ENCODE results near the gene CAPSL.

Gene CAPSL

DNA sequence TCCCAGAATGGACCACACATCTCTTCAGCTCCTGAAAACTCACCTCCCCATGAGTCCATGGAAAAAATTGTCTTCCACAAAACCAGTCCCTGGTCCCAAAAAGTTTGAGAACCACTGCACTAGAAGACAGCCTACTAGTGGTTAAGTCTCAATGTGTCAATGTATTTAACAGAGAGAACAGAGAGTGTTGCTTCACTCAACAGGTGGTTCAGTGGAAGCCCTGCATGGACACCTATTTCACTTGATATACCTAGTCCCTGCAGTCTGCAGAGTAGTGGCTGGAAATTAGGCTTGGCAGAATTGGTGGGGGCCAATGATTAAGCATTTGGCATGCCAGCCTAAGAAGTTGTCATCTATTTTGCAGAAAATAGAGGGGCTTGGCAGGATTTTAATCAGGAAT is 58.8 kb downstream of the CAPSL start:
- DNase-seq (ENCODE audit: low spot score) = no peak
- no peak for TF ChIP-seq CTCF (IDR thresholded peaks at IDR 0.05; ENCODE audit: borderline replicate concordance, control extremely low read depth, extremely low read depth, insufficient read depth, missing control alignments)
- in situ Hi-C loops (cut with MboI; ENCODE audit: low sequenced_read_pairs, unreplicated experiment) = no loop called here

DNA sequence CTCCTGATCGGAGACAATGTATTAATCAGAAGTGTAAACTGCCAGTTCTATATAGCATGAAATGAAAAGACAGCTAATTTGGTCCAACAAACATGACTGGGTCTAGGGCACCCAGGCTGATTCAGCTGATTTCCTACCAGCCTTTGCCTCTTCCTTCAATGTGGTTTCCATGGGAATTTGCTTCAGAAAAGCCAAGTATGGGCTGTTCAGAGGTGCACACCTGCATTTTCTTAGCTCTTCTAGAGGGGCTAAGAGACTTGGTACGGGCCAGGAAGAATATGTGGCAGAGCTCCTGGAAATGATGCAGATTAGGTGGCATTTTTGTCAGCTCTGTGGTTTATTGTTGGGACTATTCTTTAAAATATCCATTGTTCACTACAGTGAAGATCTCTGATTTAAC is 59.3 kb downstream of the CAPSL start:
- no peak for TF ChIP-seq CTCF (IDR thresholded peaks at IDR 0.05; ENCODE audit: borderline replicate concordance, control extremely low read depth, extremely low read depth, insufficient read depth, missing control alignments)
- in situ Hi-C loops (cut with MboI; ENCODE audit: low sequenced_read_pairs, unreplicated experiment) = no loop called here
- no peak for DNase-seq (ENCODE audit: low spot score)

DNA sequence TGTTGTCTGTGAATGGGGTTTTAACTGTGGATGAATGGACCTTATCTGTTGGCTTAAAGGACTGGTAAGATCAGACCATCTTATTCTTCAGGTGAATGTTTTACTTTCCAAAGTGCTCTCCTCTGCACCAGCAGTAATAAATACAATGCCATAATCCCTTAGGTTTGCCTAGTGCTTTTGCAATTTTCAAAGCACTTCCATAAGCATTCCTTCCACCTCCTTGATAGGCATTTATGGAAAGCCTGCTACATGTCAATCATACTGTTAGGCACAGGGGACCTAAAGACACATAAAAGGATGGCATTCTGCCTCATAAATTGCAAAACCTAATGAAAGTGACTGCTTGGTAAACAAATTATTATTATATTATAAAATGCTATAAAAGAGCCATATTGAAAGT is 60.3 kb downstream of the CAPSL start:
- TF ChIP-seq CTCF (IDR thresholded peaks at IDR 0.05; ENCODE audit: borderline replicate concordance, control extremely low read depth, extremely low read depth, insufficient read depth, missing control alignments) = no peak
- in situ Hi-C loops (cut with MboI; ENCODE audit: low sequenced_read_pairs, unreplicated experiment) = no loop called here
- no peak for DNase-seq (ENCODE audit: low spot score)

GRCh38 chr5:35877655-35878054 is 60.8 kb downstream of the CAPSL start:
- in situ Hi-C loops (cut with MboI; ENCODE audit: low sequenced_read_pairs, unreplicated experiment) = no loop called here
- no peak for TF ChIP-seq CTCF (IDR thresholded peaks at IDR 0.05; ENCODE audit: borderline replicate concordance, control extremely low read depth, extremely low read depth, insufficient read depth, missing control alignments)
- DNase-seq (ENCODE audit: low spot score) = no peak

- no peak for TF ChIP-seq CTCF (IDR thresholded peaks at IDR 0.05; ENCODE audit: borderline replicate concordance, control extremely low read depth, extremely low read depth, insufficient read depth, missing control alignments)
- DNase-seq (ENCODE audit: low spot score) = no peak
- in situ Hi-C loops (cut with MboI; ENCODE audit: low sequenced_read_pairs, unreplicated experiment) = no loop called here
These were observed 61.5 kb downstream of the CAPSL start for GRCh38 chr5:35876922-35877321.

- in situ Hi-C loops (cut with MboI; ENCODE audit: low sequenced_read_pairs, unreplicated experiment) = no loop called here
- no peak for TF ChIP-seq CTCF (IDR thresholded peaks at IDR 0.05; ENCODE audit: borderline replicate concordance, control extremely low read depth, extremely low read depth, insufficient read depth, missing control alignments)
- DNase-seq (ENCODE audit: low spot score) = no peak
These were observed 62.0 kb downstream of the CAPSL start for GRCh38 chr5:35876454-35876853.

DNA sequence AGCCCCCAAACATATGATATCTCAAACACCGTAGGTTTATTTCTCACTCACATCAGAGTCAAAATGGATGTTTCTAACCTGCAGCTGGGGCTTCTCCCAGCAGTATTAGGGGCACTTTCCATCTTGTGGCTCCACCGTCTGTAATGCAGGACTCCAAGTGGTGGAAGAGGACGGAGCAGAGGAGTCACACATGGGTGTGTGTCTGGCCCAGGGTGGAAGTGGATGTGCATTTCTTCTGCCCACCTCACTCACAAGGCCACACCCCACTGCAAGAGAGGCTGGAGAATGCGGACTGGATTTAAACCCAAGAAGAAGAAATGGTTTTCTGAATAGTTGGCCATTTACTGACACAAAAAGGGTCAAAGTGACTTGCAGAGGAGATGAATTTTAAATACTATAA is 67.8 kb downstream of the CAPSL start:
- no peak for DNase-seq (ENCODE audit: low spot score)
- no peak for TF ChIP-seq CTCF (IDR thresholded peaks at IDR 0.05; ENCODE audit: borderline replicate concordance, control extremely low read depth, extremely low read depth, insufficient read depth, missing control alignments)
- in situ Hi-C loops (cut with MboI; ENCODE audit: low sequenced_read_pairs, unreplicated experiment) = no loop called here
